ENCODE results near the gene RPS15.

- no peak for TF ChIP-seq FOXM1 (IDR thresholded peaks at IDR 0.05; ENCODE audit: borderline replicate concordance)
- TF ChIP-seq TARDBP (IDR thresholded peaks at IDR 0.05): no peak
- no peak for TF ChIP-seq SP1 (IDR thresholded peaks at IDR 0.05)
- no peak for TF ChIP-seq NFRKB (IDR thresholded peaks at IDR 0.05)
- TF ChIP-seq HDGF (IDR thresholded peaks at IDR 0.05; ENCODE audit: borderline replicate concordance): no peak
- no peak for TF ChIP-seq LEF1 (IDR thresholded peaks at IDR 0.05; ENCODE audit: borderline replicate concordance)
- no peak for TF ChIP-seq PKNOX1 (IDR thresholded peaks at IDR 0.05)
- TF ChIP-seq ELF4 (IDR thresholded peaks at IDR 0.05): no peak
- no peak for TF ChIP-seq BHLHE40 (IDR thresholded peaks at IDR 0.05; ENCODE audit: borderline replicate concordance)
- TF ChIP-seq SUZ12 (IDR thresholded peaks at IDR 0.05): no peak
- TF ChIP-seq FOXK2 (IDR thresholded peaks at IDR 0.05): no peak
- no peak for TF ChIP-seq ZNF384 (IDR thresholded peaks at IDR 0.05)
- no peak for TF ChIP-seq CTBP1 (IDR thresholded peaks at IDR 0.05; ENCODE audit: borderline replicate concordance)
These were observed 7.9 kb downstream of the RPS15 start for GRCh38 chr19:1445932-1446712.

All from HEK293T (cell line).